SKM-1 treated with dmso at 0.1 percent for 144 hours (cell line): Measurements from ENCODE around the gene CHKA.

Experiments
- DNase-seq: peaks from one replicate; lab custom pipeline; 2025; ENCODE audit not compliant: unreplicated experiment; lab: John Stamatoyannopoulos, UW

CHKA gene

DNA sequence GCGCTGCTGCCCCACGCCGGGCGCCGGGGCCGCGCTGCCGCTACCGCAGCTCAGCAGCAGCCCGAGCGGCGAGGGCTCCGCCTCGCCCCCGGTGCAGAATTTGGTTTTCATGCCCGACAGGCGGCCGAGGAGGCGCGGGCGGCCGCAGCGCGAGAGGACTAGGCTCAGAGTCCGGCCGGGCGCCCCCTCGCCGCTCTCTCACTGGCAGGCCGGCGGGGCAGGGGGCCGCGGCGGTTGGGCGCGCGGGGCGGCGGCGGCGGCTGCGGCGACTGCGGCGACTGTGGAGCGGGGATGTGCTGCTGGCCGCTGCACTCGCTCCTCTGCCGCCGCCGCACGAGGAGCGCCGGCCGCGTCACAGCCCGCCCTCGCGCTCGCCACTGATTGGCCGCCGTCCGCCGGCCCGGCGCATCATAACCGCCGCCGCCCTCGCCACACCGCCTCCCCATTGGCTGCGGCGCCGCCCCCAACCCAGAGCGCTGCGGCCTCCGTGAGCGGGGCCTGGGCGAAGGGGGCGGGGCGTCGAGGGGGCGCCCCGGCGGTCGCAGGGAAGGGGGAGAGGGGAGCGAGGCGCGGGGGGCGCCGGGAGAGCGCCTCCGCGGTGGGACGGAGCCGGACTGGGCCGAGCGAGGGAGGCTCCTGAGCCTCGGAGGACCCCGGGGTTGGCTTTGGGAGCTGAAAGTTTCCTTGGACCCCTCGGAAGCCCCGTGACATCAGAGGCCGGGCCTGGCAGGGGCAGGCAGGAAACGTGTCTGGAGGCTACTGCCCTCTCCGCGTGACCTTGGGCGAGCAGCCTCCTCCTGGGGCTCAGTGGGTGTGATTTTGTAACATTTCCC lies at the start of gene CHKA:
Gene CHKA (minus strand): TSS at position 322 of the 833 bp plus-strand sequence. CDS start 211 bp downstream, at position 111.
- DNase-seq: peak; percentile 93

DNA sequence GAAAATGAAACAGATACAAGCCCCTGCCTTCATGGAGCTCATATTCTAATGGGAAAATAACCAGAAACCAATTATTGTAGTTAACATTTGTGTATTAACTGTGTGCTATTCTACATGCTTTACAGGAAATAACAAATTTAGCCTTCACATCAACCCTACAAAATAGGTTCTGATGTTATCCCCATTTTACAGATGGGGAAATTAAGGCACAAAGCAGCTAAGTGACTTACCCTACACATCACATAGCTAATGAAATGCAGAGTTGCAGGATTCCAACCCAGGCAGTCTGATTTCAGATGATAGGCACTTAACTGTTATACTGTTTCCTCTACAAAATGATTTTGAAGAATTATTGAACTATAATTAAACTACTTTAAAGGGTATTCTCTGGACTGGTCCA lies 48.3 kb upstream of the CHKA start:
- DNase-seq: no peak

DNA sequence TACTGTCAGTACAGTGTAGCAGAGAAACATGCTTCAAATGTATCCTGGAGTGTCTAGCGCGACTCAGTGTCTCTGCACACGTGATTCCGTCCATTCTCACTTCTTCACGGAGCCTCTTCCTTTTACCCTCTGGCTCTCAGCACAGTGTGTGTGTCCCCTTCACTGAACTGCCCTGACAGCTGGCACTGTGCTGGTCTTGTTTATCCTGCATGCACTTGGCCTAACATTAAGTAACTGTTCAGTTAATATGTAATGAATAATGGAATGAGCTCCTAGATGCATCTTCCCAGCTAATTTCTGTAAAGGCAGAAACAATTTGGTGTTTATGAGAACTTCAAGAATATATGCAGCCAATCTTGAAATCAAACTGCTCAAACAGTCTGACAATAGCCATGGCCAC lies 47.5 kb upstream of the CHKA start:
- no peak for DNase-seq

DNA sequence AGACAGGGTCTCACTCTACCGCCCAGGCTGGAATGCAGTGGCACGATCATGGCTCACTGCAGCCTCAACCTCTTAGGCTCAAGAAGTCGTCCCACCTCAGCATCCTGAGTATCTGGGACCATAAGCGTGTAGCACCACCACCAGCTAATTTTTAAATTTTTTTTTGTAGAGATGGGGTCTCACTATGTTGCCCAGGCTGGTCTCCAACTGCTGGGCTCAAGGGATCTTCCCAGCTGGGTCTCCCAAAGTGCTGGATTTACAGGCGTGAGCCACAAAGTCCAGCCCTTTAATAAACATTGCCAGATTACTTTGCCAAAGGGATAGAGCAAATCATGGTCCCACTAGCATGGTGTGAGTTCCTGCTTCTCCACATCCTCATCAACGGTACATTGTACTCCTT lies 46.3 kb upstream of the CHKA start:
- no peak for DNase-seq

DNA sequence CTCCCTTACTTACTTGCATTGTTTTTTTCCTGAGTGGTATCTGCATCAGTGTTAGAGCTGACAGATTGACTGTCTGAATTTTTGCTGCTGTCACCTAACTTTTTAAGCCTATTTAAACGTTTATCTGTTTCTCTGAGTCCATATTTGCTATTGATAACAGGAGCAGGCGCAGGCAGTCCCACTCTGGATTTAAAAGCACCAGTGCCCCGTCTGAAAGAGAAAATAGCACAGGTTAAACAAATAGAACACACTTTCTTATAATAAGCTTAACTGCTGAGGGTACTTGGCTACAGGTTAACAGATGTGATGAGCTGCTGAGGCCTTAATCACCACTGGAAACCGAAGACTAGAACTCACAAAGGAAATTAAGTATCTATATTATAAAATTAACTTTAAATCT lies 45.8 kb upstream of the CHKA start:
- DNase-seq: no peak

DNA sequence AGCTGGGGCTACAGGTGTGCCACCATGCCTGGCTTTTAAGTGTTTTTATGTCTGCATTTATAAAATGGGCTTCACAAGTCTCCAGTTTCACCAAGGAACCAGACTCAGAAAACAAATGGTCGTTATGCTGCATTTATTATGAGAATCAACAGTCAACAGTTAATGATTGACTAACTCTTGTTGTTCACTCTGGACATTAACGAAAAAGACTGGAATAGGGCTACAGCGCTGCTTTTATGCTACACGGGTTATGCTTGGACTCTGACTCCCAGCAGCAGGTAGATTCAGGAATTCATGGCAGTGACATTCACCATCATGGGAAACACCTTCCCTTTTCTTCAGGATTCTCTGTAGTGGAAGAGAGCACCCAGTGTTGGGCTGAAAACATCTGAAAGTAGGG lies 44.4 kb upstream of the CHKA start:
- DNase-seq: no peak

DNA sequence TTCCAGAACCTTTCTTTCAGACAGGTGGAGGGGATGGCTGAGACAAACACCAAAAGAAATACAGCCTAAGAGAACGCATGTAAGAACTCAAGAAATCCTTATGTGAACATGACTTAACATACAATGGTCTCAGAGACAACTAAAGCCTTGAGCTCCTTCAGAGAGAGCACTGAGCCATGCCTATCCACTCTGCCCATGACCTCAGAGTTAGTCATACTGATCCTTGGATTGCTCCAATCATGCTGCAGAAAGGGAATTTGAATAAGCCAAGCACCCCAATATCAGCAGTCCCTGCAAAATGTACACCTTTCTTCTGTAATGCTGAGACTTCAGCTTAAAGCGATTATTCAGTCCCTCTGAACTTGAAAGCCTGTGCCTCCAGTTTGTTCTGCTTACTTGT lies 43.2 kb upstream of the CHKA start:
- DNase-seq: no peak

DNA sequence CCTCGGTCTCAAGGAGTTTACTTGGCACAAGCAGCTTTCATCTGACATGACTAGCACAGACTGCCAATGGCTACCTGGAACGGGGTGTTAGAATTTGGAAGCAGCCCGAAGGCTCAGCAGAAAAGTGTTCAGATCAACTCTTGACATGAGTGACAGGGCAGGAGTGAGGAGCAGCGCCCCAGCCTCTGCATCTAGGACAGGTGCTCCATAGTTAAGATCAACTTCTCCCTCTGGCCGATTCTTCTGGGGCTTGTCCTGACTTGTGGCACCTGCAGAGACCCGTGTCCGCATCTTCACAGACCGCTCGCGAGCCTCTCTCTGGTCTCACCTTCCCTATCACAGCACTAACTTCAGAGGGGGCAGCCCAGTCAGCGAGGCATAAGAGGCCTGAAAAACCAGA lies 42.5 kb upstream of the CHKA start:
- no peak for DNase-seq

DNA sequence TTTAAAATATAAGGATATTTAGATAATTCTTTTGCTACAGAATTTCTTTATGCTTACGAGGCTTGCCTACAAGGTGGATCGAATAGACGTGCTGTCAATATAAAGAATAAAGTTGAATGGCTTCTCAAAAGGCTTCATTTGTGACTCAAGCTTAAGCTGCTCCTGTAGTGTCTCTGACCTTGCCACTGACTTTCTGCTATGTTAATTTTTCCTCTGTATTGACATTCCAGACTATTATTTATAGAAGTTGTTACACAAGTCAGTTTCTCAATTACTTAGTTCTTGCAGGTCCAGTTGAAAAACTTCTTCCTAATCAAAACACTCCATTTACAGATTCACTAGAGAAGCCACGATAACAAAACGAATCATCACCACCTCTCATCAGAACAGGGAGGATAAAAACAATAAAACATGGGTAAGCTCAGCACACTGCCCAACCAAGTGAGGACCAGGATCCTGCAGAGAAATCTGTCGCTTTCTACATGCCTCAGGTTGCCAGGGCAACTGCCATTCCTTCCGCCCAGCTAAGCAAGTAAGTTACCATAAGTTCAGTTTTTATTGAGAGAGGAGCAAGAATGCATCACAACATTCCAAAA lies 39.0 kb upstream of the CHKA start:
- DNase-seq: no peak

DNA sequence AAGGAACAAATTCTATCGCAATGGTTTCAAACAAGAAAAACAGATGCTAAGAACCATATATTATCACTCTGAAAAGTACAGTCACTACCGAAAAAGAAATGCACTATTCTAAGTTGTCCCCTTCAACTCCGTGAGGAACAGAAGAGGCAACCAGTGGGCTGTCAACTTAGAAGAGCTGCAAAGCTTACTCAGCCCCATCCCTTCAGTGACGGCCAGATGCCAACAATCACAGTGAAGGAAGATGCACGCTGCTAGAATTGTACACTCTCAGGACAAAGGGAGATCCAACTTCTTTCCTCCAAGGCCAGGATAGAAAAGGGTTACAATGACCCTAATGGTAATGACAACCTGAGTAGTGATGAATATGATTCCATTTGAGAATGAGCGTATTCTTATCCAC lies 38.5 kb upstream of the CHKA start:
- DNase-seq: no peak

DNA sequence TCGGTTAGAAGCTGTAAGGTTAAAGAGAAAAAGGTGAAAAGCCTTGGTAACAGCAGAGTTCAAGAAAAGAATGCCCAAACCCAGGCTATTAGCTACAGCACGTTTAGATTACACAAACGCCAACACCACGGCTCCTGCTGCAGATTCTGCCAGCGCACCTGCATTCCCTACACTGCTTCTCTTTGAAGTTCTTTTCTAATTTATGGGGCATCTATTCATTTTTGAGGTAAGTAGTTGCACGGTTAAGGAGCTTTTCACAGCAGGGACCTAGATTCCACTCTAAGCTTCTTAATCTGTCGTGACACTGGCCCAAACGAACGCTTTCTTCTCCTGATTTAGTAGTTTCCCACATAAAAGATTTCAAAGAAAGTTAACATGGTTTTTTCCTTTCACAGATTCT lies 38.0 kb upstream of the CHKA start:
- no peak for DNase-seq

DNA sequence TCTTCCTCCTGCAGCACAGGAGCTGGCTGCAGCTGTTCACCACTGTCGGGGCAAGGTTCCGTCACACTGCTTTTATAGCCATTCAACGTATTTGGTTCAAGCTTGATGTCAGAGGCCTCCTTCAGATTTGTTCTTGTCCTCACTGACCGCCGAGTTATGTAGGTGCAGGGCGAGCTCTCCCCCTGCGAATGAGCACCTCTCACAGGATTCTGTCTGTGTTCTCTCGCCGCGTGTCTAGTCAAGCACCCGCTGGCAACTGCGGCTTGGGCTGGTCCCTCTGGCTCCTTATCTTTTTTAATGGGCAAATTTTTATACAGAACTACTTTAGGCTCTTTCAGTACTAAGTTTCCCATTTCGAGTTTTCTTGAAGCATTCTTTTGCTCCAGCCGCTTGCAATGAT lies 37.4 kb upstream of the CHKA start:
- DNase-seq: no peak

DNA sequence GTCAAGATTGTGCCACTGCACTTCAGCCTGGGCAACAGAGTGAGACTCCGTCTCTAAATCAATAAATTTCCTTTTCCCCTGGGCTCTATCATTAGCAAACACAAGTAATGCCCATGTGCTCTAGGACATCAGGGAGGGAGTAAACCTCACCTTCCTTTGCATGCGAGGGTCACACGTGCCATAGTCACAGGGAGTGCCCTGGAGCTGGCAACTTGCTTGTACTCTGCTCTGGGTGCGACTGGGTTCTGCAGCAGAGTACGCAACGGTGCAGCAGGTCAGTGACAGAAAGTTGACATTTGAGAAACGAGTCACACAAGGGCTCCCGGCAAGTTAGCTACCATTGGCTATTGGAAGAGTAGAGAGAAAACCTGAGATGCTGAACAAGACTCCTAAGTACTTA lies 32.6 kb upstream of the CHKA start:
- no peak for DNase-seq

DNA sequence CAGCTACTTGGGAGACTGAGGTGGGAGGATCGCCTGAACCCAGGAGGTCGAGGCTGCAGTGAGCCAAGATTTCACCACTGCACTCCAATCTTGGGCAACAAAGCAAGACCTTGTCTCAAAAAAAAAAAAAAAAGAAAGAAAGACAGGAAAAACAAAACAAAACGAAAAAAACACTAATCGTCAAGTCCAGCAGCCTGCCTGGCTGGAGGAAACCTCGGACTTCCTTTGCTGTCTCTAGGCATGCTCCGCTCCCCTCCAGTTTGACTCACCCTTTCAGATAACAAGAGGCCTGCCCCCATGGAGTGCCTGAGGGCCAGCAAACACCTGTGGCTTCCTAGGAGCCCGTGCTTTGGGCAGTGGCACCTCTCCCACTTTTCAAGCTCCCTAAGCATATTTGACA lies 28.8 kb upstream of the CHKA start:
- no peak for DNase-seq

DNA sequence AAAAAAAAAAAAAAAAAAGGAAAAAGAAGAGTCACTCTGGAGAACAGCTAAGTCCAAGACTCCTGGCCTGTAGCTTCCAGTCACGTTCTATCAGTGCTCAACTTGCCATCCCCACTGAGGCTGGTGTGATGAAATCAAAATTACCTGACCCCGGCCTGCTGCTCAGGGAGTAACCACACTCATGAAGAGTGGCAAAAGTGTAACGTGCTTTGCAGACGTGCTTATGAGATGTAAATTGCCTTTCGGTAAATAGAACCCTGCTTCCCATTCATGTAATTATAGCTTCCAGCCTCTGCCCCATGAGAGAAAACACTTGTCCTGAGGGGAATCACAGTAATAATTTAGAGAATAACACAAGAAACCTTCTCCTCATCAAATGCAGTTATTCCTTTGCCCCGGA lies 28.2 kb upstream of the CHKA start:
- DNase-seq: no peak

DNA sequence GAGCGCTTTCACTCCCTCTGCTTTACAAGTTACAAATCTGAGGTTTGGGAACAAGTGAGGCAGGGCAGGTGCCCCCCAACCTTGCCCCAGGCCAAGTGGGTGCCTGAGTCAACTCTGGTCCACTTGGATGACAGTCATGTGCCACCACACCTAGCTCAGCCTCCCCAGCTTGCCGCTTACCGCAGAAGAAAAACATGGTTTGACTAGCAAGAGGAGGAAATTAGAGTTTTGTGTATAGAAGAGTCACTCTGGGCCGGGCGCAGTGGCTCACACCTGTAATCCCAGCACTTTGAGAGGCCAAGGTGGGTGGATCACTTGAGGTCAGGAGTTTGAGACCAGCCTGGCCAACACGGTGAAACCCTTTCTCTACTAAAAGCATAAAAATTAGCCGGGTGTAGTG lies 27.7 kb upstream of the CHKA start:
- DNase-seq: no peak

DNA sequence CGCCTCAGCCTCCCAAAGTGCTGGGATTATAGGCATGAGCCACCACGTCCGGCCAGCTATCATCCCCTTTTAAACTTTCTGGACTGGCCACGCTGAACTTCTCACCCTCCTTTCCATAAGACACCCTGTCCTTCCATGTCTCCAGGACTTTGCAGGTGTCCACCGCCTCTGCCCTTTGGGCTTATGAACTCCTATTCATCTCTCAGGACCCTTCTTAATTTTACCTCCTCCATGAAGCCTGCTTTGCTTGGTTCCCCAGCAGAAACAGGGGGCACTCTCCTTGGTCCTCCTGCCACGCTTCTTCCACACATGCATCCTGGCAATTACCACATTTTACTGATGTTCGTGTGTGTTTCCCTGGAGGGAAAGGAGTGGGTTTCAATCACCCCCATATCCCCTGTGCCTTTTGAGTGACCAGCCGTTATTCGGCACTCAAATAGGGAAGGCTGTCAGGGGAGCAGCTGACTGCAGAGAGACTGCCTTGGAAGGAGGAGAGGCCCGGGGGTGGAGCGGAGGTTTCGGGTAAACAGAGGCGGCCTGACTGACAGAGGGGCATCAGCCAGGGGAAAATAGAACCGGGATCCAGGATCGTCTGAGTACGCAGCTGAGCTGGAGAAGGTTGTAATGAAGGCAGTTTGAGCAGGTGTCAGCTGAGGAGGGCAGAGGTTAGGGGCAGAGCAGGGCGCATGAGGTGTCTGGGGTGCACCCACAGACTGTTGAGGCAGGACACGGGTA lies 27.1 kb upstream of the CHKA start:
- DNase-seq: no peak

DNA sequence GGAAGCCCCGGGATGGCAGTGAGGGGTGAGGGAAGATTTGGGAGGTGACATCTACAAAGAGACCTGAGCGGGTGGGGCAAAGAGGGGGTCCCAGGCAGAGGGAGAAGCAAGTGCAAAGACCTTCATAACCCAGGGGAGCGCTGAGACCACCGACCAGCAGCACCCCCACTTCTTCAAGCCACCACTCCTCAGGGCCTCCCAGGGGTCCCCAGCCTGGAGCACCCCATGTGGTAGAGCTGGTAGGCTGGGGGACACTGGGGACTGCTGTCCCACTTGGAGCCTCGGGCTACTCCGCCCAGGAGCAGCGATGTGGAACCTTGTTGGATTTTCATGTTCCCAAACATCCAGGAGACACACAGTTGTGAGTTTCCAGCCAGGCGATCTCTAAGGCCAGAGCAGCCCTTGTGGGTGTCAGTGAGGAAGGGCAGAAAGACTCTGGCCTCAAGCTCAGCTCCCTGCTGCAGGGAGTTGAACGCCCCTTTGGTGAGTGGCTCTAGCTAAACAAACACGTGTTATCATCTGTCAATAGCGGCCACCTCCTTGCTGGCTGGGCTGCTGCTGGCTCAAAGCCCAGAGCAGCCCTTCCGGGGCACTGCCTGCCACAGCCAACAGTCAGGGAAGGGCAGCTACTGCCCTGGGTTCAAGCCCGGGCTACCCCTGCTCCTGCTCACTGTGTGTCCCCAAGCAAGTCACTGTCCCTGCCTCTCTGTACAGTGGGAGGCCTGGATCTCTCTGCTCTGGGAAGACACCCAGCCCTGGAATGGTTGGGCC lies 25.7 kb upstream of the CHKA start:
- peak; percentile 15 for DNase-seq

DNA sequence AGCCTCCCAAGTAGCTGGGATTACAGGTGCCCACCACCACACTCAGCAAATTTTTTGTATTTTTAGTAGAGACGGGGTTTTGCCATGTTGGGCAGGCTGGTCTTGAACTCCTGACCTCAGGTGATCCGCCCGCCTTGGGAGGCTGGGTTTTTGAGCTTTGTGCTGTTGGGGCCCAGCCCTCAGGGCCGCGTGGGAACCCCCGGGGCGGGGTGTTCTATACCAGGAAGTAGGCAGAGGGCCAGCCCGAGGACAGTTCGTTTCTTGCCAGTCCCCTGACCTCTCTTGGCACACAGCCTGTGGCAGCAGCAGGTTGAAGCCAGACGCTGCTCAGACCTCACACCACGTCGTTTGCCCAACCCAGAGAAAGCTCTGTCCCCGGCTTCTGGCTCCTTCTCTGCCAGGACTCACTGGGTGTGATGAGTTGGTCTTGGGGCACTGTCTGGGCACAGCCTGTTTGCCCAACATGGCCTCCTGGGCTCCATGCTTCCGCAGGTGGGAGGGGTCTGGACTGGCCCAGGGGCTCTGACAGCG lies 24.9 kb upstream of the CHKA start:
- DNase-seq: no peak

DNA sequence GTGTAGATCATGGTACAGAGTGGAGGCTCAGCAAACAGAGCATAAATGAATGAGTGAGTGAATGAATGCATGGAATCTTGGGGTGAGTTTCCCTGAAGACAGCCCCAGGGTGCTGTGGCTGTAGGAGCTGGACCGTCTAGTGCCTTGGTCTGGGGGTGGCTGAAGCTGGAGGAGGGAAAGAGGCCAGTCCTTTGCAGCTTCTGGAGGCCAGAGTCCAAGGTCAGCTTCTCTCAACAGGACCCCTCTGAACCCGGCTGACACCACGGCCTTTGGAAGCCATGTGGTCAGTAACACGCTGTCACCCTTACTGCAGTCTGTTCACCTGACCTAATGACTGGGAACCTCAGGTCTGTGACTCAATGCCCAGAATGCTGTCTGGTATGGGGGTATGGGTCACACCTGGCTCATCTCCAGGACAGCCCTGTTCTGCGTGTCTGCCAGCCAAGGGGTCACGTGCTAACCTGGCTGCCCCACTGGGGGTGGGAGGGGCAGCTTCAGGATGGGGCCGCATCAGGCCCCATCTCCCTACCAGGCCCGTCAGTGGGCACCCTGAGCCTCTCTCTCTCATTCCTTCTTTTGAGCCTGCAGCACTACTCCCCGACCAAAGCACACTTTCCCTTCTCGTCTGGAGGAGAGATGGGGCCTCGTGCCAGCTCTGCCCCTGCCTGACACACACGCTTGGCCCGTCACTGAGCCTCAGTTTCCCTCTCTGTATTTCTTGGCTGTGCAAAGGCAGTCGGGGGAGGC lies 24.1 kb upstream of the CHKA start:
- no peak for DNase-seq

DNA sequence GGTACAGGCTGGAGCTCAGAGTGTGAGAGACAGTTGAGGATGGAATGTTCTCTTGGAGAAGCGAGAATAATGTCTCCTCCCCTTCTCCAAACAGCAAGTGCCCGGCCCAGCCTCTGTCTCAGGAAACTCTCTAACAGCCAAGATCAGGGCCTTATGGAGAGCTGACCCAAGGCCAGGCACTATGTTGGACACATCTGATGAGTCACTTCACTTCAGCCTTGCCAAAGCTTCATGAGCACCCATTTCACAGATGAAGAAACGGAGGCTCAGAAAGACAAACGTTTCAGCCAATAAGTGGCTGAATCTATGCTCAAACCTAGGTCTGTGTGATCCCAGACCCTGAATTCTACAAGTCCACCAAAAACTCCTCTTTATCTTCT lies 22.1 kb upstream of the CHKA start:
- no peak for DNase-seq
